ENCODE data around the gene UGGT2.
A peak's percentile ranks its signal among the peaks of the same experiment; 100 is the strongest.
"Not testable (repeated sequence)": the region's sequence is repeated elsewhere in the genome, so short reads cannot be mapped to it uniquely, and the experiment has no call there.

The UGGT2 gene

GRCh38 chr13:95865080-95865615, 188.1 kb downstream of the UGGT2 start:
- peak; percentile 12 for DNase-seq (ENCODE audit: low read depth)
- no peak overlapping the region for H3K4me3 ChIP-seq (ENCODE audit: low read depth, low read length)
- TF ChIP-seq, protein P1, sequence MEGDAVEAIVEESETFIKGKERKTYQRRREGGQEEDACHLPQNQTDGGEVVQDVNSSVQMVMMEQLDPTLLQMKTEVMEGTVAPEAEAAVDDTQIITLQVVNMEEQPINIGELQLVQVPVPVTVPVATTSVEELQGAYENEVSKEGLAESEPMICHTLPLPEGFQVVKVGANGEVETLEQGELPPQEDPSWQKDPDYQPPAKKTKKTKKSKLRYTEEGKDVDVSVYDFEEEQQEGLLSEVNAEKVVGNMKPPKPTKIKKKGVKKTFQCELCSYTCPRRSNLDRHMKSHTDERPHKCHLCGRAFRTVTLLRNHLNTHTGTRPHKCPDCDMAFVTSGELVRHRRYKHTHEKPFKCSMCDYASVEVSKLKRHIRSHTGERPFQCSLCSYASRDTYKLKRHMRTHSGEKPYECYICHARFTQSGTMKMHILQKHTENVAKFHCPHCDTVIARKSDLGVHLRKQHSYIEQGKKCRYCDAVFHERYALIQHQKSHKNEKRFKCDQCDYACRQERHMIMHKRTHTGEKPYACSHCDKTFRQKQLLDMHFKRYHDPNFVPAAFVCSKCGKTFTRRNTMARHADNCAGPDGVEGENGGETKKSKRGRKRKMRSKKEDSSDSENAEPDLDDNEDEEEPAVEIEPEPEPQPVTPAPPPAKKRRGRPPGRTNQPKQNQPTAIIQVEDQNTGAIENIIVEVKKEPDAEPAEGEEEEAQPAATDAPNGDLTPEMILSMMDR (conservative IDR thresholded peaks at IDR 0.05; ENCODE audit: low read depth, low read length), result no peak

GRCh38 chr13:95862408-95862807, 190.8 kb downstream of the UGGT2 start:
- H3K4me3 ChIP-seq (ENCODE audit: low read depth, low read length), result no peak overlapping the region
- TF ChIP-seq, protein P1 (conservative IDR thresholded peaks at IDR 0.05; ENCODE audit: low read depth, low read length), result no peak
- no peak for DNase-seq (ENCODE audit: low read depth)

DNA sequence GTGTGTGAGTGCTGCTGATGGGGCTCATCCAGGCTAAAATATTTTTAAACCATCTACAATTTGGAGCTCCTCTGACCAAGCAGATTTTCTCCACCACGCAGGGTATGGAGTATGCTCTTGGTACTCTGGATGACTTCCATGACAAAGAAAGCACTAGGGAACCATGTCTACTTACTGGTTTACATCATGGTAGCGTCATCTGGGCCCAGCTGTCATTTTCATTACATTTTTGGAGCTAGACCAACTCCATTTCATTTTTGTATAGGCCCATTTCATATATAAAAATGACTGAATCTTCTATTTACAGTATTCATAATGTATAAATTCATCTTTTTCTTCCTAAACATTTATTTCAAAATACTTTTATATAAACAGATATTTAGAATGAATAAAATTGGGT, 191.9 kb downstream of the UGGT2 start:
- no peak overlapping the region for H3K4me3 ChIP-seq (ENCODE audit: low read depth, low read length)
- TF ChIP-seq, protein P1 (conservative IDR thresholded peaks at IDR 0.05; ENCODE audit: low read depth, low read length), result no peak

DNA sequence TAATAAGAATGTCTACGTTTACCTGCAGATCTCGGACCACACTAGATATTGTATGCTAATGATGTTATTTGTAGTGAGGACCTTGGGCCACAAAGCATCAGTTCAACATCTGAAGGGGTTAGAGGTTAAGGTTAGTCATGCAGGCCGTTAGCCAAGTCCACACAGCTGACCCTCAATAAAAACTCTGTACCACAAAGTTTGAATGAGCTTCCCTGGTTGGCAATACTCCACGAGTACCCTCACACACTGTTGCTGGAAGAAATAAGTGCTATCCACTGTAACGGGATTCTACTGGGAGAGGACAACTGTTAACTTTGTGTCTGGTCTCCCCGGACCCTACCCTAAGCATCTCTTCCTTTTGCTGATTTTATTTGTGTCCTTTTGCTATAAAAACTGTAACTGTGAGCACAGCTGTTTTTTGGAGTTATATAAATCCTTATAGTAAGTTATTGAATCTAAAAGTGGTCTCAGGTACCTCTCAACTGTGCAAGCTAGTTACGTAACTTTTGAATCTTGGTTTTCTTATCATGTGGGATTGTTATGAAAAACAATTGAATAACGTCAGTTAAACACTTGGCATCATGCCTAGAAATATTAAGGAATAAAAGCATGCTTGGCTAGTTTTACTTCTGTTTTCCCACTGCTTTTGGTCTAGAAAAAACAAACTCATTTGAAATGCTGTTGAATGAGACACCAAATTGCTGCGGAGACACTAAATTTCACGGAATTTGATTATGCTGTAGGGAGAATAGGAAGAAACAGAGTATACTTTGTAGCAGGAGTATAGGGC, 194.7 kb downstream of the UGGT2 start:
- TF ChIP-seq, protein P1 (conservative IDR thresholded peaks at IDR 0.05; ENCODE audit: low read depth, low read length), result no peak
- no peak overlapping the region for H3K4me3 ChIP-seq (ENCODE audit: low read depth, low read length)
- DNase-seq (ENCODE audit: low read depth), result peak; percentile 79

More for the DNA sequence above, 191.9 kb downstream of the UGGT2 start:
- no peak for DNase-seq (ENCODE audit: low read depth)

DNA sequence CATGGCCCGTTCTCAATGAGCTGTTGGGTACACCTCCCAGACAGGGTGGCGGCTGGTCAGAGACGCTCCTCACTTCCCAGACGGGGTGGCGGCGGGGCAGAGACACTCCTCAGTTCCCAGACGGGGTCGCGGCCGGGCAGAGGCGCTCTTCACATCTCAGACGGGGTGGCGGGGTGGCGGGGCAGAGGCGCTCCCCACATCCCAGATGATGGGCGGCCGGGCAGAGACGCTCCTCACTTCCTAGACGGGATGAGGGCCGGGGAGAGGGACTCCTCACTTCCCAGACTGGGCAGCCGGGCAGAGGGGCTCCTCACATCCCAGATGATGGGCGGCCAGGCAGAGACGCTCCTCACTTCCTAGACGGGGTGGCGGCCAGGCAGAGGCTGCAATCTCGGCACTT, 207.5 kb downstream of the UGGT2 start:
- H3K4me3 ChIP-seq (ENCODE audit: low read depth, low read length); DNase-seq (ENCODE audit: low read depth): not testable (repeated sequence)

- H3K4me3 ChIP-seq (ENCODE audit: low read depth, low read length), result no peak overlapping the region
- no peak for DNase-seq (ENCODE audit: low read depth)
- TF ChIP-seq, protein P1 (conservative IDR thresholded peaks at IDR 0.05; ENCODE audit: low read depth, low read length), result no peak
Observed at GRCh38 chr13:95842898-95843297, 210.3 kb downstream of the UGGT2 start.

GRCh38 chr13:95841894-95842293, 211.3 kb downstream of the UGGT2 start:
- TF ChIP-seq, protein P1 (conservative IDR thresholded peaks at IDR 0.05; ENCODE audit: low read depth, low read length), result no peak
- no peak overlapping the region for H3K4me3 ChIP-seq (ENCODE audit: low read depth, low read length)
- DNase-seq (ENCODE audit: low read depth), result no peak

All from choroid plexus epithelial cell (primary cell).